WTC11 (cell line): Measurements from ENCODE around the gene AIFM2. TPM values are rescaled to one million over a fixed set of nuclear protein-coding genes. Genes with fewer than 3 reads are reported as not detected.

ENCODE experiments used
- ARID4B ChIP-seq: sonication (generic); formaldehyde crosslinking; IDR thresholded peaks from 2 replicates; pipeline ENCODE4 v1.8.0; 2023; ENCODE audit warnings: missing genetic modification reagents, mild to moderate bottlenecking, borderline replicate concordance
- CBFB ChIP-seq: sonication (generic); formaldehyde crosslinking; IDR thresholded peaks from 2 replicates; pipeline ENCODE4 v1.8.1; 2022; ENCODE audit warnings: mild to moderate bottlenecking, low read depth, missing genetic modification reagents
- CREM ChIP-seq: sonication (generic); formaldehyde crosslinking; IDR thresholded peaks from 2 replicates; pipeline ENCODE4 v1.8.1; 2022; ENCODE audit warnings: mild to moderate bottlenecking, missing genetic modification reagents, moderate library complexity
- CTCF ChIP-seq: fragments of 200-600 bp; IDR thresholded peaks from 2 replicates; pipeline ENCODE4 v1.8.0; 2022; ENCODE audit warnings: antibody characterized with exemption
- ELF4 ChIP-seq: sonication (generic); formaldehyde crosslinking; IDR thresholded peaks from 2 replicates; pipeline ENCODE4 v1.8.1; 2022; ENCODE audit warnings: low read depth, mild to moderate bottlenecking, moderate library complexity, missing genetic modification reagents
- ETV6 ChIP-seq: sonication (generic); formaldehyde crosslinking; IDR thresholded peaks from 2 replicates; pipeline ENCODE4 v1.8.1; 2022; ENCODE audit warnings: mild to moderate bottlenecking, missing genetic modification reagents
- FOXK1 ChIP-seq: sonication (generic); formaldehyde crosslinking; IDR thresholded peaks from 2 replicates; pipeline ENCODE4 v1.8.0; 2022; ENCODE audit warnings: mild to moderate bottlenecking, moderate library complexity, missing genetic modification reagents
- FOXP1 ChIP-seq: sonication (generic); formaldehyde crosslinking; IDR thresholded peaks from 2 replicates; pipeline ENCODE4 v1.8.0; 2022; ENCODE audit warnings: missing genetic modification reagents, mild to moderate bottlenecking, moderate library complexity, borderline replicate concordance
- HMGXB4 ChIP-seq: sonication (generic); formaldehyde crosslinking; IDR thresholded peaks from 2 replicates; pipeline ENCODE4 v1.8.1; 2023; ENCODE audit warnings: mild to moderate bottlenecking, moderate library complexity, missing genetic modification reagents
- JUN ChIP-seq: sonication (generic); formaldehyde crosslinking; IDR thresholded peaks from 2 replicates; pipeline ENCODE4 v1.8.0; 2023; ENCODE audit warnings: mild to moderate bottlenecking, missing genetic modification reagents
- MLX ChIP-seq: sonication (generic); formaldehyde crosslinking; IDR thresholded peaks from 2 replicates; pipeline ENCODE4 v1.8.1; 2023; ENCODE audit warnings: mild to moderate bottlenecking, missing genetic modification reagents, moderate library complexity
- NFE2L1 ChIP-seq: sonication (generic); formaldehyde crosslinking; IDR thresholded peaks from 2 replicates; pipeline ENCODE4 v1.8.1; 2023; ENCODE audit warnings: missing genetic modification reagents
- SMAD3 ChIP-seq: sonication (generic); formaldehyde crosslinking; IDR thresholded peaks from 2 replicates; pipeline ENCODE4 v1.8.0; 2022; ENCODE audit warnings: missing genetic modification reagents, mild to moderate bottlenecking, borderline replicate concordance
- SMAD4 ChIP-seq: sonication (generic); formaldehyde crosslinking; IDR thresholded peaks from 2 replicates; pipeline ENCODE4 v1.8.0; 2022; ENCODE audit warnings: mild to moderate bottlenecking, missing genetic modification reagents
- SOX15 ChIP-seq: fragments of 250-450 bp; sonication (Bioruptor Pico); IDR thresholded peaks from 2 replicates; pipeline ENCODE4 v1.9.0; 2021; ENCODE audit warnings: mild to moderate bottlenecking
- SP1 ChIP-seq: sonication (generic); formaldehyde crosslinking; conservative IDR thresholded peaks from 2 replicates; pipeline ENCODE4 v1.8.1; 2022; ENCODE audit warnings: missing genetic modification reagents
- STAT6 ChIP-seq: sonication (generic); formaldehyde crosslinking; conservative IDR thresholded peaks from 2 replicates; pipeline ENCODE4 v1.8.1; 2023; ENCODE audit warnings: mild to moderate bottlenecking, low read depth, missing genetic modification reagents, moderate library complexity
- TCF7 ChIP-seq: sonication (generic); formaldehyde crosslinking; IDR thresholded peaks from 2 replicates; pipeline ENCODE4 v1.8.0; 2022; ENCODE audit warnings: mild to moderate bottlenecking, low read depth, missing genetic modification reagents, moderate library complexity
- ZNF281 ChIP-seq: sonication (generic); formaldehyde crosslinking; IDR thresholded peaks from 2 replicates; pipeline ENCODE4 v1.8.0; 2023; ENCODE audit warnings: mild to moderate bottlenecking, missing genetic modification reagents
- ZNF416 ChIP-seq: fragments of 250-450 bp; sonication (Bioruptor Pico); IDR thresholded peaks from 2 replicates; pipeline ENCODE4 v1.9.0; 2021; ENCODE audit warnings: mild to moderate bottlenecking, inconsistent platforms
- total RNA-seq: library from RNA; stranded (reverse); gene quantifications from 3 replicates; pipeline ENCODE4 v1.2.3, GENCODE V29; 2021

AIFM2 gene
- total RNA-seq, 1 experiment from 2014 or later: 4.4 TPM

GRCh38 chr10:70145666-70146488 is 13.3 kb upstream of the AIFM2 start (continued):
- TF ChIP-seq HMGXB4 (CRISPR knock-in tag) (peak; percentile 96), CBFB (CRISPR knock-in tag) (peak; percentile 8; the same call in 1 of the 2 replicates), STAT6 (CRISPR knock-in tag) (no peak), CTCF (no peak), SOX15 (CRISPR knock-in tag) (no peak), MLX (0 out of 2 replicates have a peak, but pooled peaks have one; percentile 49), SMAD3 (0 out of 2 replicates have a peak, but pooled peaks have one; percentile 41), FOXP1 (CRISPR knock-in tag) (peak; percentile 87; the same call in 1 of the 2 replicates), ZNF281 (peak; percentile 55; the same call in 1 of the 2 replicates), TCF7 (CRISPR knock-in tag) (no peak; the same call in 1 of the 2 replicates), SMAD4 (CRISPR knock-in tag) (peak; percentile 80; the same call in 1 of the 2 replicates), SP1 (CRISPR knock-in tag) (no peak; the same call in none of the 2 replicates), FOXK1 (CRISPR knock-in tag) (0 out of 2 replicates have a peak, but pooled peaks have one; percentile 6), NFE2L1 (CRISPR knock-in tag) (peak; percentile 60), CREM (CRISPR knock-in tag) (peak; percentile 45; the same call in 1 of the 2 replicates), ZNF416 (CRISPR knock-in tag) (0 out of 2 replicates have a peak, but pooled peaks have one; percentile 8), ARID4B (peak; percentile 68; the same call in 1 of the 2 replicates), JUN (CRISPR knock-in tag) (peak; percentile 66), ELF4 (CRISPR knock-in tag) (0 out of 2 replicates have a peak, but pooled peaks have one; percentile 57), ETV6 (CRISPR knock-in tag) (0 out of 2 replicates have a peak, but pooled peaks have one; percentile 66)
